Sigmoid colon (tissue), 7 donors: ENCODE results near the gene KIAA1614. TPM values are rescaled to one million over a fixed set of nuclear protein-coding genes. Genes with fewer than 3 reads are reported as not detected.

Experiments used
- DNase-seq: peaks from one replicate; pipeline ENCODE4 v3.0.0-alpha.2; 2019
- H3K27ac ChIP-seq, 4 donors: fragments of 200-600 bp; sonication (generic); one replicate each; pipeline ENCODE4 v1.5.1; 2016 to 2019; ENCODE audit warnings: mild to moderate bottlenecking in 1 of 4
- H3K27me3 ChIP-seq, 3 donors: fragments of 200-600 bp; sonication (generic); one replicate each; pipeline ENCODE4 v1.5.1; 2019; ENCODE audit warnings: mild to moderate bottlenecking in 1 of 3
- H3K36me3 ChIP-seq, 4 donors: fragments of 200-600 bp; sonication (generic); one replicate each; pipeline ENCODE4 v1.5.1; 2016 to 2019
- H3K4me1 ChIP-seq, 4 donors: fragments of 200-600 bp; sonication (generic); one replicate each; pipeline ENCODE4 v1.5.1; 2017 to 2019
- H3K4me3 ChIP-seq, 4 donors: fragments of 200-600 bp; sonication (generic); one replicate each; pipeline ENCODE4 v1.5.1; 2017 to 2019; ENCODE audit warnings: mild to moderate bottlenecking in 2 of 4, moderate library complexity in 1 of 4
- H3K9me3 ChIP-seq, 4 donors: fragments of 200-600 bp in 3 of 4; sonication (generic) in 3 of 4; one replicate each; pipeline versions ENCODE4 v1.5.1 to v1.6.1; 2013 to 2019
- EP300 ChIP-seq, 4 donors: sonication (generic); formaldehyde crosslinking; IDR thresholded peaks; one replicate each; pipeline ENCODE4 v1.6.1; 2017; ENCODE audit warnings: antibody characterized with exemption in 4 of 4
- POLR2A ChIP-seq, 2 donors: fragments of 450-650 bp; IDR thresholded peaks; one replicate each; pipeline ENCODE4 v1.6.1; 2016; ENCODE audit warnings: antibody characterized with exemption in 2 of 2, mild to moderate bottlenecking in 2 of 2, moderate library complexity in 2 of 2
- POLR2AphosphoS5 ChIP-seq, 4 donors: sonication (generic); formaldehyde crosslinking; IDR thresholded peaks; one replicate each; pipeline ENCODE4 v1.6.1; 2017; ENCODE audit warnings: antibody characterized with exemption in 4 of 4
- WGBS, 2 donors: extraction: QIAGEN DNeasy Blood & Tissue Kit; methylation state at CpG; one replicate each; pipeline ENCODE4 v1.1.7; 2013; 5-methylcytosine and 5-hydroxymethylcytosine counted together
- intact Hi-C: fragments of 100-400 bp; cut with DNase I; formaldehyde crosslinking; loops from one replicate; pipeline ENCODE4 v1.15.1; 2023
- polyA plus RNA-seq, 3 donors: library from polyadenylated mRNA; stranded (reverse); fragments of 200-250 nt; gene quantifications; one replicate each; pipeline ENCODE4 v1.2.3, GENCODE V29; 2013
- total RNA-seq, 4 donors: library from RNA; depleted of rRNA; stranded (reverse); fragments of >200 nt; gene quantifications; one replicate each; pipeline ENCODE4 v1.1.0, GENCODE V29; 2016
- TF ChIP-seq, protein P1 (sequence below), 4 experiments: fragments of 450-650 bp in 3 of 4; fragments of 200-600 bp in 1 of 4; IDR thresholded peaks; one replicate each; pipeline ENCODE4 v1.5.1; 2016 to 2019; ENCODE audit warnings: antibody characterized with exemption in 4 of 4, mild to moderate bottlenecking in 3 of 4, moderate library complexity in 2 of 4
- donor health status: healthy with polysubstance abuse.
- donor health status: Bipolar disorder and iron deficiency.
- donor health status: healthy.

KIAA1614 gene
- total and polyA plus RNA-seq, 7 donors: 1.2 to 14.8 (median 6.3) TPM

- no peak for DNase-seq
- no peak overlapping the region for H3K4me3 ChIP-seq
- no peaks in the 10 kb centered on the region for H3K27me3 ChIP-seq
- intact Hi-C loops: no loop called here
- 90 to 94% methylated on average over 7 of the region's 7 CpGs for WGBS, 2 donors
- H3K27ac ChIP-seq: no peak overlapping the region
- H3K36me3 ChIP-seq: no peaks in the 10 kb centered on the region
- H3K9me3 ChIP-seq: no peaks in the 10 kb centered on the region
- H3K4me1 ChIP-seq: no peaks in the 10 kb centered on the region
- TF ChIP-seq, protein P1, sequence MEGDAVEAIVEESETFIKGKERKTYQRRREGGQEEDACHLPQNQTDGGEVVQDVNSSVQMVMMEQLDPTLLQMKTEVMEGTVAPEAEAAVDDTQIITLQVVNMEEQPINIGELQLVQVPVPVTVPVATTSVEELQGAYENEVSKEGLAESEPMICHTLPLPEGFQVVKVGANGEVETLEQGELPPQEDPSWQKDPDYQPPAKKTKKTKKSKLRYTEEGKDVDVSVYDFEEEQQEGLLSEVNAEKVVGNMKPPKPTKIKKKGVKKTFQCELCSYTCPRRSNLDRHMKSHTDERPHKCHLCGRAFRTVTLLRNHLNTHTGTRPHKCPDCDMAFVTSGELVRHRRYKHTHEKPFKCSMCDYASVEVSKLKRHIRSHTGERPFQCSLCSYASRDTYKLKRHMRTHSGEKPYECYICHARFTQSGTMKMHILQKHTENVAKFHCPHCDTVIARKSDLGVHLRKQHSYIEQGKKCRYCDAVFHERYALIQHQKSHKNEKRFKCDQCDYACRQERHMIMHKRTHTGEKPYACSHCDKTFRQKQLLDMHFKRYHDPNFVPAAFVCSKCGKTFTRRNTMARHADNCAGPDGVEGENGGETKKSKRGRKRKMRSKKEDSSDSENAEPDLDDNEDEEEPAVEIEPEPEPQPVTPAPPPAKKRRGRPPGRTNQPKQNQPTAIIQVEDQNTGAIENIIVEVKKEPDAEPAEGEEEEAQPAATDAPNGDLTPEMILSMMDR (IDR thresholded peaks at IDR 0.05): no peak
- TF ChIP-seq POLR2AphosphoS5 (IDR thresholded peaks at IDR 0.05) (no peak), POLR2A (IDR thresholded peaks at IDR 0.05) (no peak)
Observed at GRCh38 chr1:180899262-180899661, 13.4 kb upstream of the KIAA1614 start.

DNA sequence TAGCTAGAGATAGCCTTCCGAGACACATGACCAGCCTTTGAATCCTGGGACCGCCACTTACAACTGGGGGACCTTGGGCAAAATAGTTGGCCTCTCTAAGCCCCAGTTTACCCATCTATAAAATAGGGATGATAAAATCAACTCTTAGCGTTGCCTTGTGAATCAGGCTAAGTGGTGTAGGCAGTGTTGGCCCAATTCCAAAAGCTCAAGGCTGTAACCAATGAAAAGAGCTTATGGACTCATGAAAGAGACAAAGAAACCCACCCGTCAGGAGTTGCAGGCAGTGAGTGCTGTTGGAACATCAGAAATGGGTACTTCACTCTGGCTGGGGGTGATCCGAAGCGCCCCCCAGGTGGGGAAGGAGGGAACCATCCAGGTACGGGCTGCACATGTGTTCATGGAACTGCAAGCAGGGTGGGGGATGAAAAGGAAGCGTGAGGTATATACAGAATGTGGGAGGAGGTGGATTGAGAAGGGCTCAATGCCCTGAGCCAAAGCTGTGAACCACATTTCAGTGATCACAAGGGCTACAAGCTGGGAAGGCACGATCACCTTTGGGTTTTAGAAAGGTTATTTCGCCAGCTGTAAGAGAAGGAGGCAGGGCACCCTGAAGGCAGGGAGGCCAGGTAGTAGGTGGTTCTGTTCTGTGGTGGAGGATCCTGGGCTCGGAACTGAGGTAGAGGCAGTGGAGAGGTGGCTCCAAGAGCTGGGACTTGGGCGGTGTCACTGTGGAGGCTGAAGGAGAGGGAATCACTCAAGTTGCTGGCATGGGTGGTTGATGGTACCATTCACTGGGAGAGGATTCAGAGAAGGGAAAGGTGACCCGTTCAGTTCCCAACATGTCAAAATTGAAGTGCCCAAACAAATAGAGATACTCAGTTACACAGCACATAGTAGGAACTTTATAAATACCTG lies 11.4 kb upstream of the KIAA1614 start:
- TF ChIP-seq, protein P1 (IDR thresholded peaks at IDR 0.05): no peak
- TF ChIP-seq POLR2AphosphoS5 (IDR thresholded peaks at IDR 0.05) (no peak), EP300 (IDR thresholded peaks at IDR 0.05) (no peak), POLR2A (IDR thresholded peaks at IDR 0.05) (no peak)
- no peaks in the 10 kb centered on the region for H3K27me3 ChIP-seq
- WGBS, 2 donors: 84 to 88% methylated on average over 13 of the region's 13 CpGs
- no peaks in the 10 kb centered on the region for H3K4me1 ChIP-seq
- intact Hi-C loops: no loop called here
- H3K4me3 ChIP-seq: no peak overlapping the region
- H3K36me3 ChIP-seq: no peaks in the 10 kb centered on the region
- H3K27ac ChIP-seq: no peak overlapping the region
- H3K9me3 ChIP-seq: no peaks in the 10 kb centered on the region
- DNase-seq: no peak

DNA sequence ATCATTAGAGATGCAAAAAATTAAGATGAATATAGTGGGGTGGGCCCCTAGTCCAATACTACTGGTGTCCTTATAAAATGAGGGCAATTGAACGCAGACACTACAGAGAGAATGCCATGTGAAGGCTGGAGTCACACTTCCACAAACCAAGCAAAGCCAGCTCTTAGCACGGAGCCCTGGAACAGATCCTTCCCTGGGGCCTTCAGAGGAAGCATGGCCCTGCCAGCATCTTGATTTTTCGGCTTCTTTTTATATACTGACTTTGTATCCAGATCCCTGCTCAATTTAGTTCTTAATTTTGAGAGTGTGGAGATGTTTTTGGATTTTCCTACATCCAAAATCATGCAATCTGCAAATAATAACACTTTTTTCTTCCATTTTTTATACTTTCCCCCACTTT lies 10.2 kb upstream of the KIAA1614 start:
- intact Hi-C loops: no loop called here
- TF ChIP-seq POLR2A (IDR thresholded peaks at IDR 0.05): no peak
- TF ChIP-seq POLR2AphosphoS5 (IDR thresholded peaks at IDR 0.05): no peak
- TF ChIP-seq, protein P1 (IDR thresholded peaks at IDR 0.05): no peak
- TF ChIP-seq EP300 (IDR thresholded peaks at IDR 0.05): no peak
- no peak for DNase-seq
- no peaks in the 10 kb centered on the region for H3K36me3 ChIP-seq
- no peak overlapping the region for H3K4me3 ChIP-seq
- no peaks in the 10 kb centered on the region for H3K4me1 ChIP-seq
- H3K27ac ChIP-seq: no peak overlapping the region
- H3K27me3 ChIP-seq: no peaks in the 10 kb centered on the region
- WGBS, 2 donors: 81 to 84% methylated on average over 3 of the region's 3 CpGs
- H3K9me3 ChIP-seq: no peaks in the 10 kb centered on the region

DNA sequence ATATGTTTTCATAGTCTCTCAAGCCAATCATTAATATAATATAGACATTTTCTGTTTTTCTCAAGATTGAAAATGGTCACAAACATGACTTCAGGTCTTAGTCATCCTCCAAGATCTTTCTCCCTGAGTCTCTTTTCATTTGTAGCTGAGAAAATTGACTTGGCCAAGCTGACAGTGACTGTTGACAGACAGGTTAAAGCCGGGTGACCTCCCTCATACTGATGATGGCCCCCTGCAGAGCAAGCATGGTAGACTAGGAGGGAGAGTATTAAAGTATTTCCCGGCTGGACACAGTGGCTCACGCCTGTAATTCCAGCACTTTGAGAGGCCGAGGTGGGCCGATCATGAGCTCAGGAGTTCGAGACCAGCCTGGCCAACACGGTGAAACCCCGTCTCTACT lies 6.8 kb upstream of the KIAA1614 start:
- DNase-seq: no peak
- Histone ChIP-seq H3K9me3 (no peaks in the 10 kb centered on the region), H3K4me3 (no peak overlapping the region), H3K27me3 (no peaks in the 10 kb centered on the region), H3K36me3 (no peaks in the 10 kb centered on the region), H3K27ac (no peak overlapping the region), H3K4me1 (peaks cover 0 to 12% (median 2%) of the 10 kb centered on the region in 4 donors)
- TF ChIP-seq POLR2AphosphoS5 (IDR thresholded peaks at IDR 0.05) (no peak), POLR2A (IDR thresholded peaks at IDR 0.05) (no peak), EP300 (IDR thresholded peaks at IDR 0.05) (no peak)
- TF ChIP-seq, protein P1 (IDR thresholded peaks at IDR 0.05): no peak
- WGBS, 2 donors: 90 to 94% methylated on average over 8 of the region's 8 CpGs
- intact Hi-C loops: no loop called here
